ENCODE measurements around the gene ZKSCAN5. TPM values are rescaled to one million over a fixed set of nuclear protein-coding genes. Genes with fewer than 3 reads are reported as not detected.
A peak's percentile ranks its signal among the peaks of the same experiment; 100 is the strongest.
"Not testable (repeated sequence)": the region's sequence is repeated elsewhere in the genome, so short reads cannot be mapped to it uniquely, and the experiment has no call there.

The ZKSCAN5 gene
- total RNA-seq, 1 donor = 12.3 TPM

DNA sequence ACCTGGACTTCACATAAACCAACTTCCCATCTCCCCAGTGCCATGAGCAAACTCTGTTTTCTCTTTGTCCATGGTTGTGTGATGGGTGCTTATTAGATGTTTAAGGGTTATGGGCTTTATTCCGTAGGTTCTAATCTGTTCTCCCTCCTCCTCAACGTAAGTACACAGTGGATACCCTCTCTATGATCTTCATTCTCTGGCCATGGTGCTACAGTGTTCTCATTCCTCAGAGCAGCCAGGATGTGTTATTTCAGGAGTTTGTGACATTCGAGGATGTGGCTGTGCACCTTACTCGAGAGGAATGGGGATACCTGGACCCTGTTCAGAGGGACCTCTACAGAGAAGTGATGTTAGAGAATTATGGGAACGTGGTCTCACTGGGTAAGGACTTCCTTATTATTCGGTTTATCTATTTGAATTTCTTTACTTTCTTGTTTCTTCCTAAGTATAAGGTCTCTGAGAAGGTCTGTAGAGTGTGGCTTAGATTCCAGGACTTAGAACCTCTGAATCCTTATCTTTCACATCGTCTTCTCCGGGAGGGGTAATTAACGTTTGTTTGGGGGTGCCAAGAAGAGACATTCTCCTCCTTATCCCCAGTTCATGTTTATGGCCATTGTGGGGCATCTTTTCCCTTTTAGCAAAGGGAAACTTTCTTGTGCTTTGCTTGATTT, 57.8 kb downstream of the ZKSCAN5 start:
- Histone ChIP-seq H2AFZ (ENCODE audit: low read length) (no peak overlapping the region), H3K9me3 (ENCODE audit: low read depth, low read length) (no peaks in the 10 kb centered on the region), H4K20me1 (ENCODE audit: insufficient read depth, low read length) (peaks cover 27% of the 10 kb centered on the region), H3K4me2 (ENCODE audit: insufficient read depth, low read length) (peak overlapping the region; percentile 35), H3K79me2 (ENCODE audit: insufficient read depth, low read length) (peaks cover 79% of the 10 kb centered on the region), H3K4me3 (ENCODE audit: insufficient read depth, low read length) (no peak overlapping the region), H3K36me3 (ENCODE audit: insufficient read depth, low read length) (peaks cover 54% of the 10 kb centered on the region), H3K27ac (ENCODE audit: low read depth, low read length) (peak overlapping the region; percentile 75), H3K27me3 (ENCODE audit: insufficient read depth, low read length) (no peaks in the 10 kb centered on the region), H3K4me1 (ENCODE audit: insufficient read depth, low read length) (peaks cover 38% of the 10 kb centered on the region)
- no peak for DNase-seq (ENCODE audit: insufficient read length, low spot score, missing footprints)
- TF ChIP-seq, protein P1, sequence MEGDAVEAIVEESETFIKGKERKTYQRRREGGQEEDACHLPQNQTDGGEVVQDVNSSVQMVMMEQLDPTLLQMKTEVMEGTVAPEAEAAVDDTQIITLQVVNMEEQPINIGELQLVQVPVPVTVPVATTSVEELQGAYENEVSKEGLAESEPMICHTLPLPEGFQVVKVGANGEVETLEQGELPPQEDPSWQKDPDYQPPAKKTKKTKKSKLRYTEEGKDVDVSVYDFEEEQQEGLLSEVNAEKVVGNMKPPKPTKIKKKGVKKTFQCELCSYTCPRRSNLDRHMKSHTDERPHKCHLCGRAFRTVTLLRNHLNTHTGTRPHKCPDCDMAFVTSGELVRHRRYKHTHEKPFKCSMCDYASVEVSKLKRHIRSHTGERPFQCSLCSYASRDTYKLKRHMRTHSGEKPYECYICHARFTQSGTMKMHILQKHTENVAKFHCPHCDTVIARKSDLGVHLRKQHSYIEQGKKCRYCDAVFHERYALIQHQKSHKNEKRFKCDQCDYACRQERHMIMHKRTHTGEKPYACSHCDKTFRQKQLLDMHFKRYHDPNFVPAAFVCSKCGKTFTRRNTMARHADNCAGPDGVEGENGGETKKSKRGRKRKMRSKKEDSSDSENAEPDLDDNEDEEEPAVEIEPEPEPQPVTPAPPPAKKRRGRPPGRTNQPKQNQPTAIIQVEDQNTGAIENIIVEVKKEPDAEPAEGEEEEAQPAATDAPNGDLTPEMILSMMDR (IDR thresholded peaks at IDR 0.05; ENCODE audit: extremely low read depth, low read depth, low read length) = no peak

DNA sequence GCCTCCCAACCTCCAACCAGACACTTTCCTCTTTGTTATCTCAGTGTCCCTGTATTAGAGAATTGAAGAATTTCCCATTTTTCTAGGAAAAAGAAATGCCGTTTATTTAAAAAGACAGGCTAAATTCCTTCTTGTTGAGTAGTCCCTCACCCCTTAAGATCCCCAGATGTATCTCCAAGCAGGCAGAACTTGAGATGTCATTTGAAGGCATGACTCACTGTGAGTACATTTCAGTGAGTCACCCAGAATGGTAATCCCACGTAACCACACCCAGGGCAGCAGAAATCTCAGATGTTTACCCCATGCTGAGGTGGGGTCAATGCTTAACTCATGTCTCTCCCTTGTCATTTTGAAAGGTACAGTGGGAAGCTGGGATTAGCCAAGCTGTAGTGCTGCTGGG, 58.4 kb downstream of the ZKSCAN5 start:
- no peak overlapping the region for H2AFZ ChIP-seq (ENCODE audit: low read length)
- H3K27me3 ChIP-seq (ENCODE audit: insufficient read depth, low read length) = no peaks in the 10 kb centered on the region
- H3K27ac ChIP-seq (ENCODE audit: low read depth, low read length) = peak overlapping the region; percentile 75
- DNase-seq (ENCODE audit: insufficient read length, low spot score, missing footprints) = peak; percentile 92
- no peaks in the 10 kb centered on the region for H3K9me3 ChIP-seq (ENCODE audit: low read depth, low read length)
- H4K20me1 ChIP-seq (ENCODE audit: insufficient read depth, low read length) = peaks cover 27% of the 10 kb centered on the region
- H3K79me2 ChIP-seq (ENCODE audit: insufficient read depth, low read length) = peaks cover 77% of the 10 kb centered on the region
- no peak overlapping the region for H3K4me3 ChIP-seq (ENCODE audit: insufficient read depth, low read length)
- peak overlapping the region; percentile 35 for H3K4me2 ChIP-seq (ENCODE audit: insufficient read depth, low read length)
- peaks cover 54% of the 10 kb centered on the region for H3K36me3 ChIP-seq (ENCODE audit: insufficient read depth, low read length)
- TF ChIP-seq, protein P1 (IDR thresholded peaks at IDR 0.05; ENCODE audit: extremely low read depth, low read depth, low read length) = no peak
- peaks cover 33% of the 10 kb centered on the region for H3K4me1 ChIP-seq (ENCODE audit: insufficient read depth, low read length)

DNA sequence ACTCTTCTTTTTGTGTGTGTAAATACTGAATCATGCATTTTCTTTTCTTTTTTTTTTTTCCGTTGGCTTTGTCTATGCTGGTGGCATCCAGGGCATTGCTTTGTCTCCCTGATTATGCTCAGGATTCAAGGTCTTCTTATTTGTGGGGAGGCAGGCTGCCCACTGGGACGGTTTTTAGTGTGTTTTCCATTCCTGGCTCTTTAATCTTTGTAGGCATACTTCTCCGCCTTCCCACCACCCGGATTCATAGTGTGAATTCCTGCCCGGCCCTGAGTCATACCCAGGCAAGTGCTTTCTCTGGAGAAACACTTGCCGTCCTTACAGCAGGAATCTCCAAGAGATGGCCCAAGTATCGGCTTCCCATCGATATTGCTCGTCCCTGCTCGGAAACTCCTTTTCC, 59.2 kb downstream of the ZKSCAN5 start:
- H3K4me3 ChIP-seq (ENCODE audit: insufficient read depth, low read length) = peak overlapping the region; percentile 34
- TF ChIP-seq, protein P1 (IDR thresholded peaks at IDR 0.05; ENCODE audit: extremely low read depth, low read depth, low read length) = no peak
- no peaks in the 10 kb centered on the region for H3K9me3 ChIP-seq (ENCODE audit: low read depth, low read length)
- DNase-seq (ENCODE audit: insufficient read length, low spot score, missing footprints) = peak; percentile 87
- H3K4me2 ChIP-seq (ENCODE audit: insufficient read depth, low read length) = peak overlapping the region; percentile 68
- H3K79me2 ChIP-seq (ENCODE audit: insufficient read depth, low read length) = peaks cover 73% of the 10 kb centered on the region
- H4K20me1 ChIP-seq (ENCODE audit: insufficient read depth, low read length) = peaks cover 27% of the 10 kb centered on the region
- H2AFZ ChIP-seq (ENCODE audit: low read length) = no peak overlapping the region
- peaks cover 33% of the 10 kb centered on the region for H3K4me1 ChIP-seq (ENCODE audit: insufficient read depth, low read length)
- H3K36me3 ChIP-seq (ENCODE audit: insufficient read depth, low read length) = peaks cover 56% of the 10 kb centered on the region
- H3K27me3 ChIP-seq (ENCODE audit: insufficient read depth, low read length) = no peaks in the 10 kb centered on the region
- peak overlapping the region; percentile 75 for H3K27ac ChIP-seq (ENCODE audit: low read depth, low read length)

DNA sequence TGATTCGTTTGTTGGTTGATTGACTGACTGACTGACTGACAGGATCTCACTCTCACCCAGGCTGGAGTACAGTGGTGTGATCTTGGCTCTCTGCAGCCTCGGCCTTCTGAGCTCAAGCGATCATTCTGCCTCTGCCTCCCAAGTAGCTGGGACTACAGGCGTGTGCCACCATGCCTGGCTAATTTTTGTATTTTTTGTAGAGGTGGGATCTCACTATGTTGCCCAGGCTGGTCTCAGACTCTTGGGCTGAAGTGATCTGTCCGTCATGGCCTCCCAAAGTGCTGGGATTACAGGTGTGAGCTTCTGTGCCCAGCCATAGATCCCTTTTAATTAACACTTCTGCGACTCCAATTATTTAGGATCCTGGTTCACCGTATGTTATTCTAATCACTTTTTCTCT, 64.3 kb downstream of the ZKSCAN5 start:
- H2AFZ ChIP-seq (ENCODE audit: low read length); H3K4me1 ChIP-seq (ENCODE audit: insufficient read depth, low read length); H3K9me3 ChIP-seq (ENCODE audit: low read depth, low read length); H3K27ac ChIP-seq (ENCODE audit: low read depth, low read length); H3K4me3 ChIP-seq (ENCODE audit: insufficient read depth, low read length); DNase-seq (ENCODE audit: insufficient read length, low spot score, missing footprints); H3K4me2 ChIP-seq (ENCODE audit: insufficient read depth, low read length); H3K27me3 ChIP-seq (ENCODE audit: insufficient read depth, low read length): not testable (repeated sequence)
- Histone ChIP-seq H3K36me3 (ENCODE audit: insufficient read depth, low read length) (peaks cover 74% of the 10 kb centered on the region), H3K79me2 (ENCODE audit: insufficient read depth, low read length) (peaks cover 50% of the 10 kb centered on the region), H4K20me1 (ENCODE audit: insufficient read depth, low read length) (peaks cover 36% of the 10 kb centered on the region)
